ENCODE measurements around the gene ZNF141.

Gene ZNF141

GRCh38 chr4:306551-306961, 31.1 kb upstream of the ZNF141 start:
- TF ChIP-seq FOXP2 (optimal IDR thresholded peaks at IDR 0.05; ENCODE audit: borderline replicate concordance, extremely low read depth, extremely low read length, insufficient read depth) (no peak), REST (IDR thresholded peaks at IDR 0.05; ENCODE audit: insufficient read depth in 1 of 2, low read depth in 2 of 2, low read length in 2 of 2) (no peak), TAF1 (IDR thresholded peaks at IDR 0.05; ENCODE audit: borderline replicate concordance, insufficient read depth, low read length) (no peak), SIN3A (IDR thresholded peaks at IDR 0.05; ENCODE audit: borderline replicate concordance, insufficient read depth, low read length) (no peak), POLR2AphosphoS5 (IDR thresholded peaks at IDR 0.05; ENCODE audit: low read depth, low read length) (no peak)

- TF ChIP-seq TAF1 (IDR thresholded peaks at IDR 0.05; ENCODE audit: borderline replicate concordance, insufficient read depth, low read length) (no peak), SIN3A (IDR thresholded peaks at IDR 0.05; ENCODE audit: borderline replicate concordance, insufficient read depth, low read length) (no peak), REST (IDR thresholded peaks at IDR 0.05; ENCODE audit: insufficient read depth in 1 of 2, low read depth in 2 of 2, low read length in 2 of 2) (no peak), POLR2AphosphoS5 (IDR thresholded peaks at IDR 0.05; ENCODE audit: low read depth, low read length) (no peak), FOXP2 (optimal IDR thresholded peaks at IDR 0.05; ENCODE audit: borderline replicate concordance, extremely low read depth, extremely low read length, insufficient read depth) (no peak)
Measured at GRCh38 chr4:309807-310206, 27.8 kb upstream of the ZNF141 start.

DNA sequence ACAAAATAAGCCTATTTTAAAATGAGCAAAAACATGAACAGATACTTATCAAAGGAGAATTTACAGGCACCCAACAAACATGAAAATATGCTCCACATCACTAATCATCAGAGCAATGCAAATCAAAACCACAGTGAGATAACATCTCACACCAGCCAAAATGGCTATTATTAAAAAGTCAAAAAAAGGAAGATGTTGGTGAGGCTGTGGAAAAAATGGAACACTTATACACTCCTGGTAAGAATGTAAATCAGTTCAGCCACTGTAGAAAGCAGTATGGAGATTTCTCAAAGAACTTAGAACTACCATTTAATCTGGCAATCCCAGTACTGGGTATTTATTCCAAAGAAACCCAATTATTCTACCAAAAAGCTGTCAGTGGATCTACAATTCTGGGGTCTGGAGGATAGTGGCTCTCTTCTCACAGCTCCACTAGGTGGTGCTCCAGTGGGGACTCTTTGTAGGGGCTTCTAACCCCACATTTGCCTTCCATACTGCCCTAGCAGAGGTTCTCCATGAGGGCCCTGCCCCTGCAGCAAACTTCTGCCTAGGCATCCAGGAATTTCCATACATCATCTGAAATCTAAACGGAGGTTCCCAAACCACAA, 23.2 kb upstream of the ZNF141 start:
- TF ChIP-seq TAF1 (IDR thresholded peaks at IDR 0.05; ENCODE audit: borderline replicate concordance, insufficient read depth, low read length) (no peak), SIN3A (IDR thresholded peaks at IDR 0.05; ENCODE audit: borderline replicate concordance, insufficient read depth, low read length) (no peak), FOXP2 (optimal IDR thresholded peaks at IDR 0.05; ENCODE audit: borderline replicate concordance, extremely low read depth, extremely low read length, insufficient read depth) (no peak), REST (IDR thresholded peaks at IDR 0.05; ENCODE audit: insufficient read depth in 1 of 2, low read depth in 2 of 2, low read length in 2 of 2) (no peak), POLR2AphosphoS5 (IDR thresholded peaks at IDR 0.05; ENCODE audit: low read depth, low read length) (no peak)

DNA sequence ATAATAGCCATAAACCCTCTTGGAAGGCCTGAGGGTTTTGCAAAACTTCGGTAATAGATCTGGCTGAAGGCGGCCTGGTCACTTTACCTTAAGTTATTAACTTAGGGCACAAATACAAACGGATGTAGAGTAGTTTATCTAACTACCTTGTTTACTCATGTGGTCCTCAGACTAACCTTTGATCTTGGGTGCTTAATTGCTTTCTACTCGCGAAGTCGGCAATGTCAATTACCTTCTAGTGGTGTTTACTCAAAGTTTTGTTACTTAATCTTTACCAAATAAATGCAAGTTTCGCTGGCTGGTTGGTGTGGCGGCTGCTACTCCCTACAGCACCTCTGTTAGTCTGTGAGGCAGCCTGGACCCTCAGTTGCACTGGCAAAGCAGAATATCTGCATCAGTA, 8.9 kb upstream of the ZNF141 start:
- no peak for TF ChIP-seq POLR2AphosphoS5 (IDR thresholded peaks at IDR 0.05; ENCODE audit: low read depth, low read length)
- TF ChIP-seq SIN3A (IDR thresholded peaks at IDR 0.05; ENCODE audit: borderline replicate concordance, insufficient read depth, low read length): no peak
- no peak for TF ChIP-seq TAF1 (IDR thresholded peaks at IDR 0.05; ENCODE audit: borderline replicate concordance, insufficient read depth, low read length)
- TF ChIP-seq FOXP2 (optimal IDR thresholded peaks at IDR 0.05; ENCODE audit: borderline replicate concordance, extremely low read depth, extremely low read length, insufficient read depth): no peak
- no peak for TF ChIP-seq REST (IDR thresholded peaks at IDR 0.05; ENCODE audit: insufficient read depth in 1 of 2, low read depth in 2 of 2, low read length in 2 of 2)

Measured in PFSK-1 (cell line).